ENCODE data around the gene PRKCZ. TPM values are rescaled to one million over a fixed set of nuclear protein-coding genes. Genes with fewer than 3 reads are reported as not detected.

Gene PRKCZ
- total RNA-seq, 1 donor from 2014 or later = 33.4 TPM

DNA sequence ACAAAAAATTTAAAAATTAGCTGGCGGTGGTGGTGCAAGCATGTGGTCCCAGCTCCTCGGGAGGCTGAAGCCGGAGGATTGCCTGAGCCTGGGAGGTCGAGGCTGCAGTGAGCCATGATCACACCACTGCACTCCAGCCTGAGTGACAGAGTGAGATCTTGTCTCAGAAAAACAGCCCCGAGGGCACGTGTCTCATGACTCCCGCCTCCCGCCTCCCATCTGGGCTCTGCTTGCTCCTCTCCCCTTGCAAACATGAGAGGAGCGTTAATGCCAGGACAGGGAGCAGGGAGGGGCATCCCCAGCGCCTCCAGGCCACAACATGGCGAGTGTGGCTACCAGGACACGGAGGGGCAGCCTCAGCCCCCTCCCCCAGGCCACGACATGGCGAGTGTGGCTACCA lies 116.0 kb downstream of the PRKCZ start:
- H3K79me2 ChIP-seq (ENCODE audit: low read depth) = no peaks in the 10 kb centered on the region
- H3K4me1 ChIP-seq = no peaks in the 10 kb centered on the region
- TF ChIP-seq, protein P1, sequence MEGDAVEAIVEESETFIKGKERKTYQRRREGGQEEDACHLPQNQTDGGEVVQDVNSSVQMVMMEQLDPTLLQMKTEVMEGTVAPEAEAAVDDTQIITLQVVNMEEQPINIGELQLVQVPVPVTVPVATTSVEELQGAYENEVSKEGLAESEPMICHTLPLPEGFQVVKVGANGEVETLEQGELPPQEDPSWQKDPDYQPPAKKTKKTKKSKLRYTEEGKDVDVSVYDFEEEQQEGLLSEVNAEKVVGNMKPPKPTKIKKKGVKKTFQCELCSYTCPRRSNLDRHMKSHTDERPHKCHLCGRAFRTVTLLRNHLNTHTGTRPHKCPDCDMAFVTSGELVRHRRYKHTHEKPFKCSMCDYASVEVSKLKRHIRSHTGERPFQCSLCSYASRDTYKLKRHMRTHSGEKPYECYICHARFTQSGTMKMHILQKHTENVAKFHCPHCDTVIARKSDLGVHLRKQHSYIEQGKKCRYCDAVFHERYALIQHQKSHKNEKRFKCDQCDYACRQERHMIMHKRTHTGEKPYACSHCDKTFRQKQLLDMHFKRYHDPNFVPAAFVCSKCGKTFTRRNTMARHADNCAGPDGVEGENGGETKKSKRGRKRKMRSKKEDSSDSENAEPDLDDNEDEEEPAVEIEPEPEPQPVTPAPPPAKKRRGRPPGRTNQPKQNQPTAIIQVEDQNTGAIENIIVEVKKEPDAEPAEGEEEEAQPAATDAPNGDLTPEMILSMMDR (IDR thresholded peaks at IDR 0.05) = no peak
- no peak overlapping the region for H3K27ac Mint-ChIP-seq
- DNase-seq (ENCODE audit: low spot score) = no peak
- peaks cover 3% of the 10 kb centered on the region for H4K20me1 ChIP-seq (ENCODE audit: low read depth)
- peaks cover 2% of the 10 kb centered on the region for H3K27me3 Mint-ChIP-seq (ENCODE audit: insufficient read depth, low read depth)
- H3K27ac ChIP-seq = no peak overlapping the region
- no peaks in the 10 kb centered on the region for H3F3A ChIP-seq (ENCODE audit: low read depth)
- H3K4me1 Mint-ChIP-seq = no peaks in the 10 kb centered on the region
- H3K4me3 Mint-ChIP-seq = no peak overlapping the region
- no peaks in the 10 kb centered on the region for H3K9me3 ChIP-seq (ENCODE audit: low read depth)
- H3K9me3 Mint-ChIP-seq = peaks cover 5% of the 10 kb centered on the region
- no peak overlapping the region for H3K4me3 ChIP-seq
- no peak overlapping the region for H2AFZ ChIP-seq (replicated peaks)
- no peak overlapping the region for H3K4me2 ChIP-seq
- H3K36me3 ChIP-seq = no peaks in the 10 kb centered on the region
- no peaks in the 10 kb centered on the region for H3K27me3 ChIP-seq
- peaks cover 6% of the 10 kb centered on the region for H3K36me3 Mint-ChIP-seq
- H3K9ac ChIP-seq = no peak overlapping the region

DNA sequence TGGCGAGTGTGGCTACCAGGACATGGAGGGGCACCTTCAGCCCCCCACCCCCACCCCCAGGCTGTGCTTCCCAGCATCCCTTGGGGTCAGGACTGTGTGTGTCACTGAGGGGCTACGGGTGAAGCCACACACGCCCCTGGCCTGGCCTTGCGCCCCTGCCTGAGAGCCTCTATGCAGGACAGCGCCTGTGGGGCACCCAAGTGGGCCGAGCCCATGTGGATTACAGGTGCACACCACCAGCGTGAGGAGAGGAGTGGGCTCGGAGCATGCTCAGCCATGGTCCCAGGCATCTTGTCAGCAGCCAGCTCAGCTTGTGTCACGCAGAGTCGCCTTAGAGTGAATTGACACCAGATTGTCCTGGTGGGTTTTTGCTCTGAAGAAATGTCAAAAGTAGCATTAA lies 116.5 kb downstream of the PRKCZ start:
- Histone ChIP-seq H3F3A (ENCODE audit: low read depth) (no peaks in the 10 kb centered on the region), H3K9me3 (ENCODE audit: low read depth) (no peaks in the 10 kb centered on the region), H3K79me2 (ENCODE audit: low read depth) (no peaks in the 10 kb centered on the region), H4K20me1 (ENCODE audit: low read depth) (peaks cover 3% of the 10 kb centered on the region), H3K4me2 (no peak overlapping the region), H2AFZ (replicated peaks) (no peak overlapping the region), H3K27me3 (no peaks in the 10 kb centered on the region), H3K36me3 (no peaks in the 10 kb centered on the region), H3K4me1 (no peaks in the 10 kb centered on the region), H3K27ac (no peak overlapping the region), H3K4me3 (no peak overlapping the region), H3K9ac (no peak overlapping the region)
- peaks cover 5% of the 10 kb centered on the region for H3K9me3 Mint-ChIP-seq
- no peaks in the 10 kb centered on the region for H3K4me1 Mint-ChIP-seq
- peaks cover 2% of the 10 kb centered on the region for H3K27me3 Mint-ChIP-seq (ENCODE audit: insufficient read depth, low read depth)
- no peak for DNase-seq (ENCODE audit: low spot score)
- H3K27ac Mint-ChIP-seq = no peak overlapping the region
- TF ChIP-seq, protein P1 (IDR thresholded peaks at IDR 0.05) = no peak
- TF ChIP-seq EZH2 (IDR thresholded peaks at IDR 0.05) (no peak), EZH2phosphoT487 (IDR thresholded peaks at IDR 0.05) (no peak)
- peaks cover 6% of the 10 kb centered on the region for H3K36me3 Mint-ChIP-seq
- no peak overlapping the region for H3K4me3 Mint-ChIP-seq

DNA sequence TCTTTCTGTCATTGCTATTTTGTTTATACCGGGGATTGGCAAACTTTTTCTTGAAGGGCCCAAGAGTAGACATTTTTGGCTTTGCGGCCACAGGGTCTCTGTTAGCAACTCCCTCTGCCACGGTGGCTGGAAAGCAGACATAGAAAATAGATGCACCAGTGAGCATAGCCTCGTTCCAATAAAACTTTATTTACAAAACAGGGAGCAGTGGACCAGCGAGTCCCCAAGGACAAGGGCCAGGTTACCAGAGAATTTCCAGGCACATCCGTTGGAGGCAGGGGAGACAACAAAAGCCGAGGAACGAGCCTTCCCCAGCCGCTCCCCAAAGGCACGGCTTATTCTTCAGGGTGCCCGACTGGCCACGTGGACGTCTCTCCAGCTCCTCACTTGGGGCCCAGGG lies 117.9 kb downstream of the PRKCZ start:
- H3F3A ChIP-seq (ENCODE audit: low read depth) = no peaks in the 10 kb centered on the region
- H3K27me3 Mint-ChIP-seq (ENCODE audit: insufficient read depth, low read depth) = peaks cover 2% of the 10 kb centered on the region
- H3K4me1 ChIP-seq = no peaks in the 10 kb centered on the region
- no peak overlapping the region for H3K9ac ChIP-seq
- no peak overlapping the region for H3K27ac Mint-ChIP-seq
- TF ChIP-seq EZH2phosphoT487 (IDR thresholded peaks at IDR 0.05) (no peak), EZH2 (IDR thresholded peaks at IDR 0.05) (no peak)
- TF ChIP-seq, protein P1 (IDR thresholded peaks at IDR 0.05) = no peak
- no peak overlapping the region for H3K4me2 ChIP-seq
- peaks cover 3% of the 10 kb centered on the region for H3K36me3 Mint-ChIP-seq
- no peak for DNase-seq (ENCODE audit: low spot score)
- no peaks in the 10 kb centered on the region for H3K4me1 Mint-ChIP-seq
- H3K9me3 Mint-ChIP-seq = no peaks in the 10 kb centered on the region
- no peak overlapping the region for H3K4me3 Mint-ChIP-seq
- peaks cover 3% of the 10 kb centered on the region for H4K20me1 ChIP-seq (ENCODE audit: low read depth)
- H3K27me3 ChIP-seq = no peaks in the 10 kb centered on the region
- no peaks in the 10 kb centered on the region for H3K79me2 ChIP-seq (ENCODE audit: low read depth)
- H3K4me3 ChIP-seq = no peak overlapping the region
- no peak overlapping the region for H2AFZ ChIP-seq (replicated peaks)
- H3K36me3 ChIP-seq = no peaks in the 10 kb centered on the region
- H3K27ac ChIP-seq = no peak overlapping the region
- no peaks in the 10 kb centered on the region for H3K9me3 ChIP-seq (ENCODE audit: low read depth)

DNA sequence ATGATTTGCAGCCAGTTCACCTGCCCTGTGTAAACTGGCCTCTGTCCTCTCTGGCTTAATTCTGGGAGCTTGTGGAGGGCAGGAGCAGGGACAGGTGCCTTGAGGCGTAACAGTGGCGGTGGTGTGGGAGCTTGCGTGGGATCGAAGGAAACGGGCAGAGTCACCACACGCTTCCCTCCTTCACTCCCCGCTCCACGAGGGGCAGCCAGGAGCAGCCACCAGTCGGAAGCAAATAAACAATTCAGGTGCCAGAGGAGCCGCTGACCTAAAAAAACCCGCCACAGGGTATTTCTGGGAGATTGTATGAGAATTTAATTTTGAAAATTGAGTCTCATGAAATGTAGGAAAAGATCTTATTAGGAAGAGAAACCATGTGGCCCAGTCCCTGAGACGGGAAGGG lies 118.3 kb downstream of the PRKCZ start:
- TF ChIP-seq EZH2phosphoT487 (IDR thresholded peaks at IDR 0.05) = no peak
- TF ChIP-seq EZH2 (IDR thresholded peaks at IDR 0.05) = no peak
- TF ChIP-seq, protein P1 (IDR thresholded peaks at IDR 0.05) = no peak
- H3K4me3 Mint-ChIP-seq = no peak overlapping the region
- no peak overlapping the region for H3K27ac Mint-ChIP-seq
- H3K4me2 ChIP-seq = no peak overlapping the region
- peaks cover 3% of the 10 kb centered on the region for H3F3A ChIP-seq (ENCODE audit: low read depth)
- no peak overlapping the region for H2AFZ ChIP-seq (replicated peaks)
- H3K9ac ChIP-seq = no peak overlapping the region
- H4K20me1 ChIP-seq (ENCODE audit: low read depth) = peaks cover 3% of the 10 kb centered on the region
- no peaks in the 10 kb centered on the region for H3K9me3 ChIP-seq (ENCODE audit: low read depth)
- no peak for DNase-seq (ENCODE audit: low spot score)
- no peaks in the 10 kb centered on the region for H3K79me2 ChIP-seq (ENCODE audit: low read depth)
- H3K4me1 Mint-ChIP-seq = no peaks in the 10 kb centered on the region
- no peaks in the 10 kb centered on the region for H3K36me3 ChIP-seq
- peaks cover 2% of the 10 kb centered on the region for H3K27me3 Mint-ChIP-seq (ENCODE audit: insufficient read depth, low read depth)
- no peak overlapping the region for H3K4me3 ChIP-seq
- H3K9me3 Mint-ChIP-seq = no peaks in the 10 kb centered on the region
- no peaks in the 10 kb centered on the region for H3K27me3 ChIP-seq
- H3K27ac ChIP-seq = no peak overlapping the region
- H3K36me3 Mint-ChIP-seq = peaks cover 3% of the 10 kb centered on the region
- no peaks in the 10 kb centered on the region for H3K4me1 ChIP-seq

Data from neural progenitor cell (in vitro differentiated cells).